HG02852 (cell line): ENCODE data around the gene TGFA.
"Not testable (repeated sequence)": the region's sequence is repeated elsewhere in the genome, so short reads cannot be mapped to it uniquely, and the experiment has no call there.

ENCODE experiments used
- ATAC-seq: cut with Tn5 transposase; IDR thresholded peaks from one replicate; pipeline ENCODE4 v1.9.1; 2021; ENCODE audit warnings: mild to moderate bottlenecking, moderate library complexity; ENCODE audit not compliant: unreplicated experiment

Gene TGFA

DNA sequence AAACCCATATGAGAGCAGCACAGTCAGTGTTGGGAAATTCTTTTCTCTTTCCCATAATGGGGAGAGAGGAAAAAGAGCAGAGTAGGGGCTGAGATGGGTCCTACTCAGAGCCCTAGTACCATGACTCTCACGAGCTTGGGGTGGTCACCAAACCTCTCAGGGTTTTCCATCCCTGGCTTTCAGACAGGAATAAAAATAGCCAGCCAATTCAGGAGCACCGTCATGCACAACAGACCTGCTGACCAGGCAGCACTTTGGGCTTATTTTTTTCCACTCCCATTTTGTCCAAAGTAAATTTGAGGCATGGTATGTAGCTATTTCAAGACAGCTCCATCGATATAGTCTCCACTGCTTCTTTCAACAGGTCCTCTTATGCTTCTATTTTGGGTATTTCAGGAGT is 86.4 kb downstream of the TGFA start:
- no peak for ATAC-seq

DNA sequence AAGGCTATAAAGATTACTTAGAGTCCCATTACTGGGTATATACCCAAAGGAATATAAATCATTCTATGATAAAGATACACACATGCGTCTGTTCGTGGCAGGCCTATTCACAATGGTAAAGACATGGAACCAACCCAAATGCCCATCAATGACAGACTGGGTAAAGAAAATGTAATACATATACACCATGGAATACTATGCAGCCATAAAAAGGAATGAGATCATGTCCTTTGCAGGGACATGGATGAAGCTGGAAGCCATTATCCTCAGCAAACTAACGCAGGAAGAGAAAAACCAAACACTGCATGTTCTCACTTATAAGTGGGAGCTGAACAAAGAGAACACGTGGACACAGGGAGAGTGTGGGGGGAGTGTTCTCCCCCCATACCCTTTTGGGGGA is 87.0 kb downstream of the TGFA start:
- ATAC-seq, result not testable (repeated sequence)

DNA sequence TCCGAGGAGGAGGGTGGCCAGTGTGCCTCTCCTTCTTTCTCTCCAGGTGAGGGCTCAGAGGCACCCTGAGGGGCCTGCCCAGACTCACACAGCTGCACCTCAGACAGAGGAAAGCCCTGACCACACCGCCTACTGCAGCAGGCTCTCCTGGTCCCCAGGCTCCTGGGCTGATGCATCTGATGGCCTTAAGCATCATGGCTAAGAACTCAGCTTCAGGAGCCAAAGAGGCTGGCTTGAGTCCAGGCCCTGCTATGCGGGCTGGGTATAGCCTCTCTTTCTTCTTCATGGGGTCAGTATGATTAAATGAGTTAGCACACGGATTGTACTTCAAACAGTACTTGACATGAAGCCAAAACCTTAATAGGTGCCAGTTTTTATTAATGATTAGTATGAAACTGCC is 89.6 kb downstream of the TGFA start:
- ATAC-seq, result no peak

- ATAC-seq, result no peak
Observed at GRCh38 chr2:70463581-70463980, 90.0 kb downstream of the TGFA start.

- no peak for ATAC-seq
Observed at GRCh38 chr2:70461981-70462876, 91.4 kb downstream of the TGFA start.

DNA sequence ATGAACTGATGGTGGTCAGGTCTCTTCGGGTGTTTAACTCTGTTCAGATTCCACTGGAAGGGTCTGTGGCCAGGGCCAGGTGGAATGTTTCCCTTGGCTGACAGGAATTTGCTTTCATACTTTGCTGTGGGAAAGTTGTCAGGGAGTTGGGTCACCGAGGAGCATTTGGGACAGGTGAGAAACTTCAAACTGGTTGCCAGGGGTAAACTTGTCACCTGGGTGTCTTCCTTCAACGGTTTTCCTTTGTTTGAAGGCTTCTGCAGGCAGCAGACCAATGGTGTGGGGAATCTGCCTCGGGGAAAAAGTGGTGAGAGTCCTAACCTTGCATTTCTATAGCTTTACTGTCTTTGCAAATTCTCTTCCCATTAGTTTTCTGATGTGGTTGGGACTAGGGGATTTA is 92.2 kb downstream of the TGFA start:
- no peak for ATAC-seq

DNA sequence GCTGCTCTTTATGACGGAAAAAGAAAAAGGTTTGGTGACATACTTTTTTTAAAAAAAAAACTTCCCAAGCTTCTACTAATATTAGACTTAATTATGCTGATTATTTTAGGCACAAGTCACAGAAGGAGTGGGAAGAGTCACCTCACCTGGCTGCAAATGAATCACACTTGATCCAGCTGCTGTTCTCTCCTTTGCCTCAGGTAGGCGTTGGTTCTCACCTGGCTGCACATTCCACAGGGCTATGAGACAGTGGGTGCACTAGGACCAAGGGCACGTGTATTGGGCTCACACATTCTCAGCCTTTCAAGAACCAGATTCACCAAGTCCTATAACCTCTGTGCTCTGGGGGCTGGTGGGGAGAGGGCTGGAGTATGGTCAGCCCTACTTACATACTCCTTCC is 93.3 kb downstream of the TGFA start:
- ATAC-seq, result no peak

DNA sequence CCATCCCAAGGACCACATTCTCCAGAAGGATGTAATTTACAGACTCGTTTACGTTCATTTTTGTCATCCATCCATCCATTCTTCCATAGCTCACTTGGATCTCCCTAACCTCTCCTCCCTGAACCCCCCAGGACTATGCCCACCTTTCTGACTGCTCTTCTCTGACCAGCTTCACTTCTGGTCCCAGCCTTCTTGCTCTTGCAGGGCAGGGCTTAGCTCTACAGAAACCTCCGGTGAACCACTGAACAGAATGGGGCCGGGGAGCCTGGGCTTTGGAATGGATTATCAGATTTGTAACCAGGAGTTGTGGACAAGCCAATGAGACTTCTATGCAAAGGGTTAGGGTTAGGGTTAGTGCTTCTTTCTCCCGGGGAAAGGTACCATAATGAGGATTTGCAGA is 95.0 kb downstream of the TGFA start:
- no peak for ATAC-seq

DNA sequence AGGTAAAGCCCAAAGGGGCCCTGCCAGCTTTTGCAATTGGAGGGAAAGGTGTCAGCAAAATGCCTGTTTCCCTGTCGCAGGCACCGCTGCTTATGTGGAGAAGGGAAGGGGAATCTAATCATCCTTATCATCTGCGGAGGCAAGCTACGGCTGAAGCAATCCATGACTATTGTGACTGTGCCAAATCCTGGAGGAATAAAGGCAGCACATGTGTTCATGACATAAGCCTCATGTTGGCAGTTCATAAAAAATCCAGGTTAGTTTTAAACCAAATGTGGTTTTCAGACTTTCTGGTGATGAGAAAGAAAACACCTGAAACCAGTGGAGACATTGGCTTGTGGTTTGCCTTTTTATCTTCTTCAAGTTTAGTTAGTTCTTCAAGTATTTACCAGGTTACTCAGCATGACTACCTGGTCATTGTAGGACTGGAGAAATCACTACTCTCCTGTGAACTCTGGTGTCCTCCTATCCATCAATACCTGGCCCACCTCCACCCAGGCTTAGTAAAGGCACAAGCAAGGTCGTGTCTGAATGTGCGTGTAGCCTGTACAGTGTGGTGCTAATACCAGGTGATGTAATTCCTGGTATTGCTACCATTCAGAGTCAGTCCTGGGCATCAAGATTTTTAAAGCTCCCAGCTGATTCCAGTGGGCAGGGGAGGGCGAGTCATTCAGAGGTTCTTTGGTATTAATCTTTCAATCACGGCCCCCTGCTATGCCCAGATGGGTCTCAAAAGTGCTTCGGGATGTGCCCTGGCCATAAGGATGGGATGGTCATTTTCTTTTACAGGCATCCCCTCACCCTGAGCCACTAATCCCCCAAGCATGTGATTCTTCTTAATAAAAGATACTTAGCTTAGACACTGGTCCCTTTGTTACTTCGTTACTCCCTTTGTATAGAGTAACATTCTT is 96.8 kb downstream of the TGFA start:
- ATAC-seq, result no peak

DNA sequence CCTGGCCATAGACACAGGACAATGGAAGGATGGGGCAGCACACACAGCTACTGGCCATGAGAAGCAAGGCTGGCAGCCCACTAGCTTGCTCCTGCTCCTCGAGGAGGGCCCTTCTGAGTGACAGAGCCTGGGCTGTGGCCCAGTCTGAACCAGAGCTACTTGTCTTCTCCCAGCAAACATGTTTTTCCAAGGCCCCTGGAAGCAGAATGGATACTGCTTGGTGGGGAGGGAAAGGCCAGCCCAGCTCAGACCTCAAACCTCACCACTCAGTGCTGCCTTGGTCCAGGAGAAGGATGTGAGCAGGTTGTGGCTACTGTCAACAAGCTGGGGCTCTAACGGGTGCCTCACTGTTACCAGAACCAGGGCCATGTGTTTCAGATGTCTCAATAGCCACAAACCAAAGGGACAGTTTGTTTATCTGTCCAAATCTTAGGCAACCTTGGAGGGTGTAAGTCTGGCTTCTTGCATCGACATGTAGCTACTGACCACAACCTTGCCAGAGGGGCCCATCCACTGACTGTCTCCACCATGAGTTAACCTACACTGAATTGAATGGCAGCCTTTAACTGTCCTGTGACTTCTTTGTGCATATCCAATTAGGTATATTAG is 98.6 kb downstream of the TGFA start:
- no peak for ATAC-seq

- no peak for ATAC-seq
Observed at GRCh38 chr2:70450641-70451250, 102.9 kb downstream of the TGFA start.

GRCh38 chr2:70448041-70448440 is 105.6 kb downstream of the TGFA start:
- ATAC-seq, result no peak

- no peak for ATAC-seq
Observed at GRCh38 chr2:70443726-70444125, 109.9 kb downstream of the TGFA start.

GRCh38 chr2:70443078-70443465 is 110.6 kb downstream of the TGFA start:
- no peak for ATAC-seq

DNA sequence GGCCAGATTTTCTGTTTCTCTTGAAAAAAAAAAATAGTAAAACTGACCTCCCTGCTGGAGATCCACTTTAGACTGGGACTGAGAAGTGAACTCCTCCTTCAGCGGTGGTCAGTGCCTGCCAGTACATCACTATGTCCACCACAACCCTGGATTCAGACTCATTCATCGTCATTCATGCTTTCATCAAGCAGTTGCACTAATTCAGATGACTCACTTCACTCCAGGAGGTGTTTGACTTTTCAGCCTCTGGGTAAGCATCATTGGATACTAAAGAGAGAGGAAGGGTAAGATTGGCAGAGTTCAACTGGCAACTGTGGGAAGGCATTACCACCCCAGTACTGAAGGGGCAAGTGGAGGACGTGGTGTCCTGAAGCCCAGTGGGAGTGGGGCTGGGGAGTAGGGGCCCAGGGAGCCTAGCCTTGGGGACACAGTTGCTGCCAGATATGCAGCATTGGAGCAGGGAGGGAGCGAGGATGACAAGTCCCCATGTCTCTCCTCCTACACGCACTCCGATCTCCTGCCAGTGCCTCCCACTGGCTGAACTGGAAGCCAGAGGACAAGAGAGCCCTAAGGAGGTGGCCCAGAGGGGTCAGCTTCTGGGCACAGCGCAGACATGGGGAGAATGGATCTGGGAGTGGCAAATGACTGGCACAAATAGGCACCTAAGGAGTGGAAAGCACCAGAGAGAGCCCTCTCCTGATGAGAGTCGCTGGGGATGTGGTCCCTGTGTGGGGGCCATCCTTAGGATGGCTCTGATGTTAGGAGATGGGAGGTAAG is 111.1 kb downstream of the TGFA start:
- ATAC-seq, result no peak

DNA sequence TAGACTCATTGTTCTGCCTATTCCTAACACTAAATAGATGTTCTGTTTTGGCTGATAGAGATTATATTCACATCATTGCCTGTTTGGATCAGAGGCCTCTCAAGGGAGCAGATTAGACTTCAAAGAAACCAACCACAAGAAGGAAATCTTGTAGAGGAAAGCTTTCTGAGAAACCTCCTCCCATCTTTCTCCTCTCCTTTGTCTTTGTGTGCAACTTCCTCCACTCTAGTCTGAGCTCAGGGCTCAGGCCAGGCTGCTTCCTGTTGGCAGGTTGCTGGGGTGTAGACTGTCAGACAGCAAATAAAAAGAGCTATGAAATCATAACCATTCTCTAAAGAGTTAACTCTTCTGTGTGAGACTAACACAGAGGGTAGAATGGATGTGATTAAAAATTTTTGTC is 113.0 kb downstream of the TGFA start:
- no peak for ATAC-seq

GRCh38 chr2:70435138-70435537 is 118.5 kb downstream of the TGFA start:
- ATAC-seq, result no peak

DNA sequence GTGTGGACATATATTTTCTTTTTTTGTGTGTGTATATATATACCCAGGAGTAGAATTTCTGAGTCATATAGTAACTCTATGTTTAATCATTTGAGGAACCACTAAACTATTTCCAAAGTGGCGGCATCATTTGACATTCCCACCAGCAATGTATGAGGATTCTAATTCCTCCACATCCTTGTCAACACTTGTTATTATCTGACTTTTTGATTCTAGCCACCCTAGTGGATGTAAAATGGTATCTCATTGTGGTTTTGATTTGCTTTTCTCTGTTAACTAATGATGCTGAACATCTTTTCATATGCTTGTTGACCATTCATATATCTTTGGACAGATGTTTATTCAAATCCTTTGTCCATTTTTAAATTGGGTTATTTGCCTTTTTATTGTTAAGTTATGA is 120.3 kb downstream of the TGFA start:
- ATAC-seq, result no peak

- no peak for ATAC-seq
Observed at GRCh38 chr2:70431716-70432347, 121.8 kb downstream of the TGFA start.

DNA sequence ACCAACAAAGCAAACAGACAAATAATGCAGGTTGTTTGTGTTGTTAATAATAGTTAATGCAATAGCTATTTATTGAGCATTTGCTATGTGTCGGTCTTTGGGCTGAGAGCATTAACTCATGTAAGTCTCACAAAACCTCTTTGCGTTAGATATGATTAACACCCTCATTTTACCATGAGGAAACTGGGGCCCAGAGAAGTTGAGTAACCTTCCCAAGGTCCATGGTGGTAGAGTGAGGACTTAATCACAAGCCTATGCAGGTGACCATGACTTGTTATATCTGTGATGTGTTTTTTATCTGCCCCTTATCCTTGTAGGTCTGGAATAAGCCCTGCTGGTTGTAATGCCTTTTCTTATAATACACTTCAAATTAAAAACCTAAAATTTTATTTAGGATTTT is 127.3 kb downstream of the TGFA start:
- no peak for ATAC-seq
